ENCODE measurements around the gene IGSF8. TPM values are rescaled to one million over a fixed set of nuclear protein-coding genes. Genes with fewer than 3 reads are reported as not detected.

IGSF8 gene
- total RNA-seq, 1 donor from 2014 or later = 21.6 TPM

- TF ChIP-seq POLR2A (IDR thresholded peaks at IDR 0.05) = no peak
- TF ChIP-seq CTCF (IDR thresholded peaks at IDR 0.05) = no peak
- no peak for TF ChIP-seq POLR2AphosphoS5 (IDR thresholded peaks at IDR 0.05; ENCODE audit: insufficient read depth in 1 of 2, low read depth in 1 of 2)
- no peak for DNase-seq (ENCODE audit: extremely low spot score in 2 of 2)
- intact Hi-C loops (cut with DNase I) = no loop called here
- Histone ChIP-seq H3K27me3 (no peaks in the 10 kb centered on the region), H3K27ac (no peak overlapping the region), H3K4me1 (peaks cover 11% of the 10 kb centered on the region), H3K36me3 (no peaks in the 10 kb centered on the region), H3K9me3 (no peaks in the 10 kb centered on the region), H3K4me3 (no peak overlapping the region)
These were observed 5.4 kb upstream of the IGSF8 start for GRCh38 chr1:160103658-160104408.

- H3K27ac ChIP-seq = peak overlapping the region; percentile 93
- intact Hi-C loops (cut with DNase I) = no loop called here
- TF ChIP-seq POLR2AphosphoS5 (IDR thresholded peaks at IDR 0.05; ENCODE audit: insufficient read depth in 1 of 2, low read depth in 1 of 2) = no peak
- no peak for TF ChIP-seq CTCF (IDR thresholded peaks at IDR 0.05)
- TF ChIP-seq POLR2A (IDR thresholded peaks at IDR 0.05) = no peak
These were observed 3.5 kb upstream of the IGSF8 start for GRCh38 chr1:160101717-160102522.

GRCh38 chr1:160101037-160101716, 2.8 kb upstream of the IGSF8 start:
- peak overlapping the region; percentile 93 for H3K27ac ChIP-seq
- H3K36me3 ChIP-seq = no peaks in the 10 kb centered on the region
- no peaks in the 10 kb centered on the region for H3K27me3 ChIP-seq
- peak overlapping the region in 1 of 2 donors; percentile 21 for H3K4me3 ChIP-seq
- DNase-seq (ENCODE audit: extremely low spot score in 2 of 2) = no peak
- no peaks in the 10 kb centered on the region for H3K9me3 ChIP-seq
- TF ChIP-seq CTCF (IDR thresholded peaks at IDR 0.05) (peak; percentile 78 to 93 (median 87)), POLR2A (IDR thresholded peaks at IDR 0.05) (no peak), POLR2AphosphoS5 (IDR thresholded peaks at IDR 0.05; ENCODE audit: insufficient read depth in 1 of 2, low read depth in 1 of 2) (peak in 1 of 2 donors; percentile 45)
- peaks cover 33% of the 10 kb centered on the region for H3K4me1 ChIP-seq
- intact Hi-C loops (cut with DNase I) = no loop called here

More at GRCh38 chr1:160101717-160102522, 3.5 kb upstream of the IGSF8 start:
- no peak for DNase-seq (ENCODE audit: extremely low spot score in 2 of 2)
- H3K4me1 ChIP-seq = peaks cover 25% of the 10 kb centered on the region
- no peaks in the 10 kb centered on the region for H3K36me3 ChIP-seq
- no peaks in the 10 kb centered on the region for H3K27me3 ChIP-seq
- H3K4me3 ChIP-seq = peak overlapping the region in 1 of 2 donors; percentile 21
- H3K9me3 ChIP-seq = no peaks in the 10 kb centered on the region

GRCh38 chr1:160099716-160100375, 1.4 kb upstream of the IGSF8 start:
- intact Hi-C loops (cut with DNase I) = loop anchor here (10.0 kb wide), 1 partner anchor 175 kb away; the partner anchor contains the start of gene TAGLN2
- no peaks in the 10 kb centered on the region for H3K27me3 ChIP-seq
- no peak for DNase-seq (ENCODE audit: extremely low spot score in 2 of 2)
- peaks cover 35% of the 10 kb centered on the region for H3K4me1 ChIP-seq
- H3K27ac ChIP-seq = peak overlapping the region; percentile 93
- no peaks in the 10 kb centered on the region for H3K9me3 ChIP-seq
- peaks cover 0 to 1% of the 10 kb centered on the region in 2 donors for H3K36me3 ChIP-seq
- TF ChIP-seq POLR2A (IDR thresholded peaks at IDR 0.05) (no peak), CTCF (IDR thresholded peaks at IDR 0.05) (no peak), POLR2AphosphoS5 (IDR thresholded peaks at IDR 0.05; ENCODE audit: insufficient read depth in 1 of 2, low read depth in 1 of 2) (no peak)
- H3K4me3 ChIP-seq = no peak overlapping the region

Measured in vagina (tissue), 2 donors.